K562 (cell line): ENCODE results near the gene E2F3. TPM values are rescaled to one million over a fixed set of nuclear protein-coding genes. Genes with fewer than 3 reads are reported as not detected.

Experiments used
- ATF1 ChIP-seq, 2 experiments: fragments of 450-650 bp in 1 of 2; IDR thresholded peaks; 2 replicates each; pipeline ENCODE4 v1.6.1; 2016; ENCODE audit warnings: missing compliant biosample characterization in 1 of 2, missing genetic modification characterization in 1 of 2
- CBX3 ChIP-seq, 2 experiments: IDR thresholded peaks; 1 replicate in 1 of 2; 2 replicates in 1 of 2; pipeline ENCODE4 v1.6.1; 2012; ENCODE audit warnings: inconsistent platforms in 2 of 2, low read length in 2 of 2, borderline replicate concordance in 1 of 2, control low read depth in 1 of 2
- CREB3L1 ChIP-seq: fragments of 450-650 bp; IDR thresholded peaks from 2 replicates; pipeline ENCODE4 v1.6.1; 2014; ENCODE audit warnings: low read depth, mild to moderate bottlenecking, moderate library complexity, borderline replicate concordance
- FIP1L1 ChIP-seq: fragments of 200-400 bp; formaldehyde crosslinking; IDR thresholded peaks from 2 replicates; pipeline ENCODE4 v1.6.1; 2018; ENCODE audit warnings: mild to moderate bottlenecking, low read depth, low read length; ENCODE audit not compliant: poor library complexity, severe bottlenecking
- GATA2 ChIP-seq: sonication (generic); formaldehyde crosslinking; IDR thresholded peaks from 2 replicates; pipeline ENCODE4 v1.4.0; 2020; ENCODE audit warnings: mild to moderate bottlenecking, missing genetic modification reagents
- KLF1 ChIP-seq: fragments of 450-650 bp; IDR thresholded peaks from 2 replicates; pipeline ENCODE4 v1.6.1; 2016; ENCODE audit warnings: missing genetic modification characterization, missing compliant biosample characterization
- NR2C2 ChIP-seq, 2 experiments: fragments of 200-800 bp in 1 of 2; sonication (Bioruptor generic) in 1 of 2; sonication (generic) in 1 of 2; formaldehyde crosslinking in 1 of 2; IDR thresholded peaks; 2 replicates each; pipeline versions ENCODE4 v1.6.1 to v1.8.0; 2016 to 2022; ENCODE audit warnings: mild to moderate bottlenecking in 1 of 2, missing compliant biosample characterization in 1 of 2, missing genetic modification characterization in 1 of 2, missing genetic modification reagents in 1 of 2
- POLR2B ChIP-seq: fragments of 450-650 bp; IDR thresholded peaks from 2 replicates; pipeline ENCODE4 v1.6.1; 2018; ENCODE audit warnings: low read depth; ENCODE audit not compliant: partially characterized antibody
- RAD21 ChIP-seq, 2 experiments: fragments of 250-450 bp in 1 of 2; fragments of 450-650 bp in 1 of 2; sonication (Bioruptor Pico) in 1 of 2; formaldehyde crosslinking in 1 of 2; IDR thresholded peaks in 1 of 2; conservative IDR thresholded peaks in 1 of 2; 2 replicates each; pipeline versions ENCODE4 v1.4.0 to v1.8.0; 2020 to 2022; ENCODE audit warnings: mild to moderate bottlenecking in 2 of 2, moderate library complexity in 1 of 2
- TRIM28 ChIP-seq: fragments of 450-650 bp; IDR thresholded peaks from 2 replicates; pipeline ENCODE4 v1.6.1; 2017
- ZNF274 ChIP-seq: IDR thresholded peaks from 2 replicates; pipeline ENCODE4 v1.6.1; 2011; ENCODE audit warnings: low read depth, mild to moderate bottlenecking, low read length, moderate library complexity, borderline replicate concordance
- ZNF695 ChIP-seq: fragments of 450-650 bp; formaldehyde crosslinking; IDR thresholded peaks from 2 replicates; pipeline ENCODE4 v1.4.0; 2020; ENCODE audit warnings: mild to moderate bottlenecking, moderate library complexity
- ZNF764 ChIP-seq: fragments of 250-450 bp; sonication (Bioruptor Pico); IDR thresholded peaks from 2 replicates; pipeline ENCODE4 v1.4.0; 2020; ENCODE audit warnings: low read depth, mild to moderate bottlenecking, moderate library complexity
- ZNF778 ChIP-seq: fragments of 450-650 bp; formaldehyde crosslinking; IDR thresholded peaks from 2 replicates; pipeline ENCODE4 v1.4.0; 2020; ENCODE audit warnings: mild to moderate bottlenecking, moderate library complexity
- ZSCAN32 ChIP-seq: fragments of 450-650 bp; formaldehyde crosslinking; IDR thresholded peaks from 2 replicates; pipeline ENCODE4 v1.4.0; 2020; ENCODE audit warnings: mild to moderate bottlenecking, moderate library complexity
- polyA plus RNA-seq, 8 experiments: library from polyadenylated mRNA; depleted of rRNA in 4 of 8; stranded (reverse) in 5 of 8; unstranded in 3 of 8; fragments of >200 nt; fragmentation: Nextera tagmentation in 2 of 8; fragmentation: Illumina TruSeq in 1 of 8; extraction: Ambion mirVana in 2 of 8; extraction: Trizol in 1 of 8; gene quantifications; 2 replicates each; pipeline versions ENCODE4 v1.2.1 to v1.2.3, GENCODE V29; 2011 to 2014; ENCODE audit warnings: inconsistent platforms in 1 of 8, missing spikeins in 1 of 8
- total RNA-seq, 7 experiments: library from RNA; depleted of rRNA in 6 of 7; stranded (reverse); fragments of >200 nt in 6 of 7; fragmentation: Illumina TruSeq in 2 of 7; extraction: Trizol in 2 of 7; gene quantifications; 2 replicates each; pipeline versions ENCODE4 v1.2.1 to v1.2.3, GENCODE V29; 2011 to 2021; ENCODE audit warnings: low replicate concordance in 1 of 7
- TF ChIP-seq, protein P1 (sequence below): fragments of 450-650 bp; IDR thresholded peaks from 2 replicates; pipeline ENCODE4 v1.6.1; 2016; ENCODE audit warnings: low read depth

E2F3 gene
- total and polyA plus RNA-seq, 9 of the 15 experiments (the other 6 are each of a cell fraction or from before 2014, with no cell fraction given): 11.1 to 44.7 (median 27.2) TPM

DNA sequence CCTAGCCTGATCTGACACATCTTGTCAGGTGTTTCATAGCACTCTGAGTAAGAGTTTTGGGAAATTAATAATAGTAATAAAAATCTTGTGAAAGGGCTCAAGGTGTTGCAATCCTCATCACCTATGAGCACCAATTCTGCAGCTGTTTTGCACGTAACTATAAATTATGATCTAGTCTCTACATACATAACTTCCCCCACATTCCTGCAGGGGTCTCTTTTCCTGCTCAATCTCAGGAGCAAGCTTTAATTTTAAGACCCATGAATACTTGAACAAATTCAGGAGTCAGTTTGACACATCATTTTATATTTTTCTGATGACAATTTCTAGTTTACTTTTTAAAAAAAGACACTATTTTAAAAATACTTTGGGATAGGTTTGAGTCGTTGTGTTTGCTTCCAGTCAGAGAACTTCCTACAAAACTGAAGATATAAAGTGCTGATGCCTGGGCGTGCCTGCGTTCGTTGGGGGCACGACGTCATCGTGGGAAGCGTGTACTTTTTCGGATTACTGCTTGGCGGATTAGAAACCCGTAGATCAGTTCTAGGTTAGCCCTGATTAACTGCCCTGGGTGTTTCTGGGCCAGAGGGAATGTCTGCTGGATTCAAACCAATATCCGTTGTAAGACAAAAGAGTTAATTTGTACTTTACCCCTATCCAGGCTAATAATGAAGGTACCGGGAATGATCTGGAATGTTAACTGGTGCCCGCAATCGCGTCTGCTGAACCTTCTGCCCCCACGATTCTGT is 1.0 kb upstream of the E2F3 start (continued):
- TF ChIP-seq NR2C2 (CRISPR knock-in tag; IDR thresholded peaks at IDR 0.05) (peak; percentile 17; the same call in 1 of the 2 replicates), NR2C2 (tag; IDR thresholded peaks at IDR 0.05) (0 out of 2 replicates have a peak, but pooled peaks have one; percentile 3), ZNF764 (CRISPR knock-in tag) (no peak; the same call in 1 of the 2 replicates), ATF1 (CRISPR knock-in tag; IDR thresholded peaks at IDR 0.05) (no peak), ATF1 (tag; IDR thresholded peaks at IDR 0.05) (peak; percentile 90), CREB3L1 (0 out of 2 replicates have a peak, but pooled peaks have one; percentile 58), POLR2B (peak; percentile 51), ZNF778 (CRISPR knock-in tag) (no peak), ZNF274 (no peak), GATA2 (CRISPR knock-in tag) (no peak), RAD21 (CRISPR knock-in tag; conservative IDR thresholded peaks at IDR 0.05 in 1 of 2, IDR thresholded peaks at IDR 0.05 in 1 of 2) (peak; percentile 54 to 63), ZSCAN32 (CRISPR knock-in tag) (no peak), CBX3 (IDR thresholded peaks at IDR 0.05; ENCODE audit: borderline replicate concordance in 1 of 2, low read length in 2 of 2) (0 out of 3 replicates have a peak, but pooled peaks of 1 of the 2 experiments have one; percentile 25), KLF1 (tag) (0 out of 2 replicates have a peak, but pooled peaks have one; percentile 35), ZNF695 (CRISPR knock-in tag) (no peak), FIP1L1 (no peak), TRIM28 (0 out of 2 replicates have a peak, but pooled peaks have one; percentile 8)
- TF ChIP-seq, protein P1, sequence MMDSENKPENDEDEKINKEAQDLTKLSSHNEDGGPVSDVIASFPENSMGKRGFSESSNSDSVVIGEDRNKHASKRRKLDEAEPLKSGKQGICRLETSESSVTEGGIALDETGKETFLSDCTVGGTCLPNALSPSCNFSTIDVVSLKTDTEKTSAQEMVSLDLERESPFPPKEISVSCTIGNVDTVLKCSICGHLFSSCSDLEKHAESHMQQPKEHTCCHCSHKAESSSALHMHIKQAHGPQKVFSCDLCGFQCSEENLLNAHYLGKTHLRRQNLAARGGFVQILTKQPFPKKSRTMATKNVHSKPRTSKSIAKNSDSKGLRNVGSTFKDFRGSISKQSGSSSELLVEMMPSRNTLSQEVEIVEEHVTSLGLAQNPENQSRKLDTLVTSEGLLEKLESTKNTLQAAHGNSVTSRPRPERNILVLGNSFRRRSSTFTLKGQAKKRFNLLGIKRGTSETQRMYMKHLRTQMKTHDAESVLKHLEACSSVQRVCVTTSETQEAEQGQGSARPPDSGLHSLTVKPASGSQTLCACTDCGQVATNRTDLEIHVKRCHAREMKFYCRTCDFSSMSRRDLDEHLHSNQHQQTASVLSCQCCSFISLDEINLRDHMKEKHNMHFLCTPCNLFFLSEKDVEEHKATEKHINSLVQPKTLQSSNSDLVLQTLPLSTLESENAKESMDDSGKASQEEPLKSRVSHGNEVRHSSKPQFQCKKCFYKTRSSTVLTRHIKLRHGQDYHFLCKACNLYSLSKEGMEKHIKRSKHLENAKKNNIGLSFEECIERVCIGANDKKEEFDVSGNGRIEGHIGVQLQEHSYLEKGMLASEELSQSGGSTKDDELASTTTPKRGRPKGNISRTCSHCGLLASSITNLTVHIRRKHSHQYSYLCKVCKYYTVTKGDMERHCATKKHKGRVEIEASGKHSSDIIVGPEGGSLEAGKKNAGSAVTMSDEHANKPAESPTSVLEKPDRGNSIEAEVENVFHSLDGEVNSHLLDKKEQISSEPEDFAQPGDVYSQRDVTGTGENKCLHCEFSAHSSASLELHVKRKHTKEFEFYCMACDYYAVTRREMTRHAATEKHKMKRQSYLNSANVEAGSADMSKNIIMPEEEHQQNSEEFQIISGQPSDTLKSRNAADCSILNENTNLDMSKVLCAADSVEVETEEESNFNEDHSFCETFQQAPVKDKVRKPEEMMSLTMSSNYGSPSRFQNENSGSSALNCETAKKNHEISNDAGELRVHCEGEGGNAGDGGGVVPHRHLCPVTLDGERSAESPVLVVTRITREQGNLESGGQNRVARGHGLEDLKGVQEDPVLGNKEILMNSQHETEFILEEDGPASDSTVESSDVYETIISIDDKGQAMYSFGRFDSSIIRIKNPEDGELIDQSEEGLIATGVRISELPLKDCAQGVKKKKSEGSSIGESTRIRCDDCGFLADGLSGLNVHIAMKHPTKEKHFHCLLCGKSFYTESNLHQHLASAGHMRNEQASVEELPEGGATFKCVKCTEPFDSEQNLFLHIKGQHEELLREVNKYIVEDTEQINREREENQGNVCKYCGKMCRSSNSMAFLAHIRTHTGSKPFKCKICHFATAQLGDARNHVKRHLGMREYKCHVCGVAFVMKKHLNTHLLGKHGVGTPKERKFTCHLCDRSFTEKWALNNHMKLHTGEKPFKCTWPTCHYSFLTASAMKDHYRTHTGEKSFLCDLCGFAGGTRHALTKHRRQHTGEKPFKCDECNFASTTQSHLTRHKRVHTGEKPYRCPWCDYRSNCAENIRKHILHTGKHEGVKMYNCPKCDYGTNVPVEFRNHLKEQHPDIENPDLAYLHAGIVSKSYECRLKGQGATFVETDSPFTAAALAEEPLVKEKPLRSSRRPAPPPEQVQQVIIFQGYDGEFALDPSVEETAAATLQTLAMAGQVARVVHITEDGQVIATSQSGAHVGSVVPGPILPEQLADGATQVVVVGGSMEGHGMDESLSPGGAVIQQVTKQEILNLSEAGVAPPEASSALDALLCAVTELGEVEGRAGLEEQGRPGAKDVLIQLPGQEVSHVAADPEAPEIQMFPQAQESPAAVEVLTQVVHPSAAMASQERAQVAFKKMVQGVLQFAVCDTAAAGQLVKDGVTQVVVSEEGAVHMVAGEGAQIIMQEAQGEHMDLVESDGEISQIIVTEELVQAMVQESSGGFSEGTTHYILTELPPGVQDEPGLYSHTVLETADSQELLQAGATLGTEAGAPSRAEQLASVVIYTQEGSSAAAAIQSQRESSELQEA: no peak
